Adipose tissue (tissue), 3 donors: ENCODE measurements around the gene ZNF43. TPM values are rescaled to one million over a fixed set of nuclear protein-coding genes. Genes with fewer than 3 reads are reported as not detected.
"Not testable (repeated sequence)": the region's sequence is repeated elsewhere in the genome, so short reads cannot be mapped to it uniquely, and the experiment has no call there.

Experiments used
- H3K27ac ChIP-seq: one replicate; pipeline ENCODE4 v1.5.1; 2013; ENCODE audit warnings: low read depth, low read length
- WGBS, 3 donors: extraction: QIAGEN DNeasy Blood & Tissue Kit; methylation state at CpG; one replicate each; pipeline ENCODE4 v1.1.7; 2013; 5-methylcytosine and 5-hydroxymethylcytosine counted together
- polyA plus RNA-seq, 3 donors: library from polyadenylated mRNA; stranded (reverse); fragments of 200-250 nt; gene quantifications; one replicate each; pipeline ENCODE4 v1.2.3, GENCODE V29; 2013
- donor health status: healthy with polysubstance abuse.
- donor health status: Bipolar disorder and iron deficiency.
- donor health status: healthy.

Gene ZNF43
- polyA plus RNA-seq = 1 to 10 TPM; 2.0 to 4.0 (median 2.6) TPM

DNA sequence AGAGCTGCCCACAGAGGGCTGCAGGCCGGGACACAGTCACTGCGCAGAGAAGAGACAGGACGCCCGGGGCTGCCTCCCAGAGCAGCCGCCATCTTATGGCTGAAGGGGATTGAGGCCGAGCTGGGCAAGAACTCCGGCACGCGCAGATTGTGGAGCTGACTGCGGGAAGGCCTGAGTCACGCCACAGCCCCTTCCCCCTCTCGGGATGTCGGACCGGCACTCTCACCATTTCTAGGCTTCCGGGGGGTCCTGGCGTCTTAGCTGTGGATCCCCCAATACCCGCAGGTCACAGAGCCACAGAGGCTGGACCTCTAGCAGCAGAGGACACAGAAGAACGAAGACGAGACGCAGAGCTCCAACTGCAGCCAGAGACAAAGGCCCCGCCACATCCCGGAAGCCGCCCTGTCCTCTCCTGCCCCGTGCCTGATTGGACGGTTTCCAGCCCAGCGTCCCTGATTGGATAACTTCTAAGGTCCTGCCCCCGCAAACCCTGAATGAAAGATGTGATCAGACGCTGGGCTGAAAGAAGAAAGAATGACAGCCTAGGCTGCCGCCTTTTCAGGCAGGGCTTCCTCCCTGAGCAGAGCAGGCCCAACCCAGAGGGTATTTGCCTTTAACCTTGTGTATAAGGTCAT is at the start of gene ZNF43:
Gene ZNF43 (minus strand): TSS at position 373 of the 635 bp plus-strand sequence. CDS start 144 bp downstream, at position 229.
- 0 to 1% (median 0%) methylated on average over 29 of the region's 29 CpGs for WGBS, 3 donors
- H3K27ac ChIP-seq = peak within 1 kb of the TSS; percentile 84

- not testable (repeated sequence) for H3K27ac ChIP-seq
- WGBS, 3 donors = 54 to 72% (median 67%) methylated on average over 2 of the region's 2 CpGs
Observed at GRCh38 chr19:21885516-21885915, 49.5 kb upstream of the ZNF43 start.

- WGBS, 3 donors = 79 to 89% (median 86%) methylated on average over 8 of the region's 8 CpGs
- H3K27ac ChIP-seq = not testable (repeated sequence)
Observed at GRCh38 chr19:21884786-21885185, 48.8 kb upstream of the ZNF43 start.

GRCh38 chr19:21883516-21883915 is 47.5 kb upstream of the ZNF43 start:
- no peak overlapping the region for H3K27ac ChIP-seq
- 69 to 82% (median 80%) methylated on average over 9 to 10 of the region's 10 CpGs for WGBS, 3 donors

DNA sequence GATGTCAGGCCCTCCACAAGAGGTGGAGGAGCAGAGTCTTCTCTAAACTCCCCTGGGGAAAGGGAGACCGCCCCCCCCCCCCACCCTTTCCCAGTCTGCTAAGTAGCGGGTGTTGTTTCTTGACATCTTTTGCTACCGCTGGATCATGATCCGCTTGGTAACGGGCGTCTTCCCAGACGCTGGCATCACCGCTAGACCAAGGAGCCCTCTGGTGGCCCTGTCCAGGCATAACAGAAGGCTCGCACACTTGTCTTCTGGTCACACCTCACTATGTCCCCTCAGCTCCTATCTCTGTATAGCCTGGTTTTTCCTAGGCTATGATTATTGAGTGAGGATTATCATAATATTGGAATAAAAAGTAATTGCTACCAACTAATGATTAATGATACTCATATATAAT is 44.8 kb upstream of the ZNF43 start:
- 22 to 80% (median 36%) methylated on average over 1 to 9 of the region's 9 CpGs for WGBS, 3 donors
- not testable (repeated sequence) for H3K27ac ChIP-seq

DNA sequence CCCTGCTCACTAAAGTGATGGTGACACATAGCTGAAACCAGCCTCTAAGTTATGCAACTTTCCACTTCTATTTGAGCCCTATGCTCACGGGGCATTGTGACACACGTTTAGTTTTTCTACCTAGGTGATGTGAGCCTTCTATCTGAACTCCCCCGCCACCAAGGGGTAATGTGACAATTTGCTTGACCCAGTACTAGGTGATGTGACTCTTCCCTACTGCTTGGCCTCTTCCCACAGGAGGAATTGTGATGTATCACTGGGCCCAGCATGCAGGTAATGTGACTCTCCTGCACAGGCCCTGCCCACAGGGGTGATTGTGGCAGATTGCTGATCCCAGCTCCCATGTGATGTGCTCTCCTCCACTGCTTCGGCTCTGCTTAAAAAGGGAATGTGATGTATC is 42.7 kb upstream of the ZNF43 start:
- WGBS, 3 donors = 77 to 85% (median 79%) methylated on average over 4 of the region's 4 CpGs

GRCh38 chr19:21877976-21878375 is 42.0 kb upstream of the ZNF43 start:
- no peak overlapping the region for H3K27ac ChIP-seq
- WGBS, 3 donors = 72 to 86% (median 80%) methylated on average over 2 of the region's 2 CpGs

More for the DNA sequence above, 42.7 kb upstream of the ZNF43 start:
- H3K27ac ChIP-seq = no peak overlapping the region

GRCh38 chr19:21876608-21877007 is 40.6 kb upstream of the ZNF43 start:
- not testable (repeated sequence) for H3K27ac ChIP-seq
- WGBS, 3 donors = 84 to 92% (median 91%) methylated on average over 6 to 7 of the region's 7 CpGs

GRCh38 chr19:21856773-21857514 is 21.0 kb upstream of the ZNF43 start:
- 38 to 49% (median 44%) methylated on average over 9 of the region's 9 CpGs for WGBS, 3 donors
- no peak overlapping the region for H3K27ac ChIP-seq

DNA sequence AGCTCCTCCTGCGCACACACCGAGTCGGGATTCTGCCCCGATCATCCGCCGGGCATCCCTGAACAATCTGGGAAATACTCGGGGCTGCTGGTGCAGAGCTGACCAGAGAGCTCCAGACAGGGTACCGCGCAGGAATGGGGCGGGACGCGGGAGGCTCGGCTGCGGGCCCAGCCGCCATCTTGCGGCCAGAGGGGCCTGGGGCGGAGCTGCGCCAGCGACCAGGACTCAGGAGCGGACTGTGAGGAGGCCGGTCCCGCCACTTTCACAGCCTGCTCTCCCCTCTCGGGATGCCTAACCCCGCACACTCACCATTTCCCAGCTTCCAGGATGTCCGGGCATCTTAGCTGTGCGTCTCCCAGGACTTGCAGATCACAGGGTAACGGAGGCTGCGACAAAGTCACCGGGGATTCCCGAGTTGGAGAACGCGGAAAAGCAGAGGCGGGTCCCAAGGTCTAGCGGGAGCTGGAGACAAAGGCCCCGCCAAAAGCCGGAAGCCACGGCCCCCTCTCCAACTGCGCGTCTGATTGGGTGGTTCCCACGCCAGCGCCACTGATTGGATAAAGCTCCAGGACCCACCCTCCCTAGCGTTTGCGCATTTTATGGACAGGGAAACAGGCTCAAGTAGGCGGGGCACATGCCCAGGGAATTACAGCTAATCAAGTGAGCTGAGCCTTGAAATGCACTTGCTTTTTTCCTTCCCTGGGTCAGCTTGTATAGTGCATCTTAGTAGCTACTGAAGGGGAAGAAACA is 15.8 kb upstream of the ZNF43 start:
- WGBS, 3 donors = 0 to 1% (median 0%) methylated on average over 44 of the region's 44 CpGs
- no peak overlapping the region for H3K27ac ChIP-seq

GRCh38 chr19:21850656-21851255 is 14.8 kb upstream of the ZNF43 start:
- 57 to 68% (median 66%) methylated on average over 9 of the region's 9 CpGs for WGBS, 3 donors
- no peak overlapping the region for H3K27ac ChIP-seq

GRCh38 chr19:21848706-21849105 is 12.7 kb upstream of the ZNF43 start:
- H3K27ac ChIP-seq = no peak overlapping the region
- WGBS, 3 donors = 81 to 96% (median 93%) methylated on average over 6 of the region's 6 CpGs

DNA sequence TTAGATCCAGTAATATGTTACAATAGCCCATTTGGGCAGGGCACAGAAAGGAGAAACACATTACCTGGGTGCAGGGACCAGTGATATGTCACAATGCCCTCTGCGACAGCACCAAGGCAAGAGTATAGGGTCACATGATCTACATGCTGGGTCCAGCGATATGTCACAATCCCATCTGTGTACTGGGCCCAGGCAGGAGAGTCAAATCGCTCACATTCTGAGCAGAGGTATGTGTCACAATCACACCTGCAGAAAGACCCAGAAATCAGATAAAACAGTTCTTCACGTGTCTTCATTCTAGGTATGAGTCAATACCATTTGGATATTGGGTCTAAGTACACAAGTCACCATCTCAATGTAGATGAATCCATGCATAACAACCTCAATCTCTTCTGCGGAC is 7.1 kb upstream of the ZNF43 start:
- WGBS, 3 donors = 91 to 95% (median 94%) methylated on average over 5 of the region's 5 CpGs
- no peak overlapping the region for H3K27ac ChIP-seq

GRCh38 chr19:21841488-21842097 is 5.6 kb upstream of the ZNF43 start:
- WGBS, 3 donors = 61 to 88% (median 84%) methylated on average over 1 of the region's 1 CpG
- H3K27ac ChIP-seq = no peak overlapping the region

DNA sequence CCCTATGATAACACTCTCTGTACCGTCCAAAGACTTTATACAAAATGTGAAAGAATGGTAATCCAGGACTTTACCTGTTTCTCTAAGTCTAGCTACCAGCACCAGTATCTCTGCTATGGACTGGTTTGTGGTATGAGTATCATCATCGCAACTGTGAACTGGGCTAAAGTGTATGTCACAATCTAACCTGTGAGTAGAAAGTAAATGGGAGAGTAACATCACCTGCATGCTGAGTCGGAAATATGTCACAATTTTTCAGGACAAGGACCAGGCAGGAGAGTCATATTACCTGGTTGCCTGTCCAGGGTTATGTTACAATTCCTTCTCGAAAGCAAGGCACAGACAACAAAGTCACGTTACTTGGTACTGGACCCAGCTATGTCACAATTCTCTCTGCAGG is 5.1 kb upstream of the ZNF43 start:
- 96 to 98% (median 97%) methylated on average over 5 of the region's 5 CpGs for WGBS, 3 donors
- no peak overlapping the region for H3K27ac ChIP-seq

- 65 to 100% (median 80%) methylated on average over 1 of the region's 1 CpG for WGBS, 3 donors
- no peak overlapping the region for H3K27ac ChIP-seq
Observed at GRCh38 chr19:21839976-21840375, 4.0 kb upstream of the ZNF43 start.

DNA sequence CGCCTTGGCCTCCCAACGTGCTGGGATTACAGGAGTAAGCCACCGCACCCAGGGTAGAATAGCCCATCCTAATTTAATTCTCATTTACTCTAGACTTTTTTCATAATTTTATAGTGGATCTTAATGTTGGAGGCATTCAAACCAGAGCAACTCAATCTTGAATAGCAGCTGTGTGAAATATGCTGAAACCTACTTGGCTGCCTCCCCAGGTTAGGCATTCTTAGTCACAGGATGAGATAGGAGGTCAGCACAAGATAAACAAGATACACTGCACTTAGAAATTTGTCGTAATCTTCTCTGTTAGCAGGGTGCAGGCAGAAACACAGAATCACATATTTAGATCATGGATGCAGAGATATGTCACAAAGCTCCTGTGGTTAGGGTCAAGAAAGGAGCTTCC is 2.7 kb upstream of the ZNF43 start:
- 94 to 97% (median 95%) methylated on average over 4 of the region's 4 CpGs for WGBS, 3 donors

DNA sequence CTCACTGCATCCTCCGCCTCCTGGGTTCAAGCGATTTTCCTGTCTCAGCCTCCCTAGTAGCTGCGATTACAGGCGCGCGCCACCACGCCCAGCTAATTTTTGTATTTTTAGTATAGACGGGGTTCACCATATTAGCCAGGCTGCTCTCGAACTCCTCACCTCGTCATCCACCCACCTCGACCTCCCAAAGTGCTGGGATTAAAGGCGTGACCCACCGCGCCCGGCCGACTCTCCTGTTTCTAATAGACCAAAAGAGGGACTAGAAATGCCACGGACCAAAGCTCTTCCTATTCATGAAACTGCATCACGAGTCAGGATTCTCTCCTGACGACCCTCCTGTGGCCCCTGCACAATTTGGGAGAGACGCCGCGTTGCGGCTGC is 563 bp downstream of the ZNF43 start:
- H3K27ac ChIP-seq = peak overlapping the region; percentile 84
- 5 to 10% (median 5%) methylated on average over 23 of the region's 23 CpGs for WGBS, 3 donors

More for the DNA sequence above, 2.7 kb upstream of the ZNF43 start:
- H3K27ac ChIP-seq = no peak overlapping the region
